HG03066 (cell line): ENCODE results near the gene KIF2A.

Experiments
- ATAC-seq: cut with Tn5 transposase; IDR thresholded peaks from one replicate; pipeline ENCODE4 v1.9.1; 2021; ENCODE audit warnings: low read depth; ENCODE audit not compliant: unreplicated experiment

Gene KIF2A

GRCh38 chr5:62373382-62373781, 67.4 kb downstream of the KIF2A start:
- ATAC-seq: no peak

DNA sequence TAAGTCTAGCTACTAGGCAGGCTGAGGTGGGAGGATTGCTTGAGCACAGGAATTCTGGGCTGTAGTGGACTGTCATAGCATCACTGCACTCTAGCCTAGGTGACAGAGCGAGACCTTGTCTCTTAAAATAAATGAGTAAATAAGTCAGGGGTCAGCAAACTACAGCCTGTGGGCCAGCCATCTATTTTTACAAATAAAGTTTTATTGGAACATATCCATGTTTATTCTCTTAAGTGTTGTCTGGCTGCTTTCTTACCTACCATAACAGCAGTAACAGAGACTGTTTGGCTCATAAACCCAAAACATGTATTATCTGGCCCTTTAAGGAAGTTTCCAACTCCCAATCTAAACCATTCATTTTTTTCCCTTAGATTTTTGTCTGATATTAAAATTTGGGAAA, 68.1 kb downstream of the KIF2A start:
- ATAC-seq: no peak

- ATAC-seq: no peak
Observed at GRCh38 chr5:62375627-62376026, 69.6 kb downstream of the KIF2A start.

GRCh38 chr5:62376064-62376463, 70.1 kb downstream of the KIF2A start:
- ATAC-seq: no peak

GRCh38 chr5:62385131-62385530, 79.1 kb downstream of the KIF2A start:
- no peak for ATAC-seq

- ATAC-seq: no peak
Observed at GRCh38 chr5:62385816-62386400, 79.9 kb downstream of the KIF2A start.

GRCh38 chr5:62386824-62387223, 80.8 kb downstream of the KIF2A start:
- ATAC-seq: no peak

GRCh38 chr5:62395210-62395950, 89.4 kb downstream of the KIF2A start:
- no peak for ATAC-seq

- peak; percentile 96 for ATAC-seq
Observed at GRCh38 chr5:62403411-62404250, 97.6 kb downstream of the KIF2A start, which contains the start of gene DIMT1. Gene DIMT1 (minus strand): TSS chr5:62403905. CDS start chr5:62403772, 133 bp downstream.

GRCh38 chr5:62412549-62413329, 106.7 kb downstream of the KIF2A start, which contains the start of gene IPO11:
Gene IPO11 (plus strand): TSS chr5:62412763. CDS start chr5:62437280, 24,517 bp downstream.
- peak; percentile 96 for ATAC-seq

DNA sequence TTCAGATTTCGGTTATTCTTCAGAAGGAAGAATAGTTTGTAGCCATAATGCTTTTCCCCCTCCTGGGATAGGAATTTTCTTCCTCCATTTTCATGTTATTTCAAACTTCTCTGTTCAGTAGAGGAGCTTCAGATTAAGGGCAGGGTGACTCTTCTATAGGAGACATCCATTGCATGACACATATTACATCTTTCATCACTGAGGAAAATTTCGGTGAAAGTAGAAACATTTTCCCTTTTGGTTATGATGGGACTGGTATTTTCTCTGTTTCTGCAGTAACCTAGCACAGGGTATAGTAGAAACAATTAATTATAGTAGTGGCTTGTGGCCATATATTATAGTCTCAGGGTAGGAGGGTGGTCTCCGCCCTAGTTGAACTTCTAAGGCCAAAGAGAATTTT, 107.7 kb downstream of the KIF2A start:
- ATAC-seq: no peak

GRCh38 chr5:62418462-62419076, 112.6 kb downstream of the KIF2A start:
- ATAC-seq: no peak

GRCh38 chr5:62419609-62420008, 113.6 kb downstream of the KIF2A start:
- ATAC-seq: no peak

- no peak for ATAC-seq
Observed at GRCh38 chr5:62421414-62421813, 115.4 kb downstream of the KIF2A start.

DNA sequence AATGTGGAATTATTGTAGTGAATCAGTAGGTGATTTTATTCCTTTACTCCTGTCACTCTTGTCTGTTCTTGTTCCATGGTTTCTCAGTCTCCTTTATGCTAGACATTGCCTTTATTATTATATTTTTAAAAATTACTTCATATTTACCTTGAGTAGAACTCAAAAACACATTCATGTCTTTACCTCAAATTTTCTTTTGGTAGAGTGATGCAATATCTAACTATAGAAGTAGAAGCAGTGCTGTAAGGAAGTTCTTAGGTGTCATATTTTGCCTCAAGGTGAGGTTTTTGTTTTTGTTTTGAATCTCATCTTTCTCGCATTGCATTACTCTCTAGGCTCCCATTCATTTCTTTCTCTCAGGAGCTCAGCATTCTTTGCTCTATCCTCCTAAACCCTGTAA, 118.8 kb downstream of the KIF2A start:
- no peak for ATAC-seq

DNA sequence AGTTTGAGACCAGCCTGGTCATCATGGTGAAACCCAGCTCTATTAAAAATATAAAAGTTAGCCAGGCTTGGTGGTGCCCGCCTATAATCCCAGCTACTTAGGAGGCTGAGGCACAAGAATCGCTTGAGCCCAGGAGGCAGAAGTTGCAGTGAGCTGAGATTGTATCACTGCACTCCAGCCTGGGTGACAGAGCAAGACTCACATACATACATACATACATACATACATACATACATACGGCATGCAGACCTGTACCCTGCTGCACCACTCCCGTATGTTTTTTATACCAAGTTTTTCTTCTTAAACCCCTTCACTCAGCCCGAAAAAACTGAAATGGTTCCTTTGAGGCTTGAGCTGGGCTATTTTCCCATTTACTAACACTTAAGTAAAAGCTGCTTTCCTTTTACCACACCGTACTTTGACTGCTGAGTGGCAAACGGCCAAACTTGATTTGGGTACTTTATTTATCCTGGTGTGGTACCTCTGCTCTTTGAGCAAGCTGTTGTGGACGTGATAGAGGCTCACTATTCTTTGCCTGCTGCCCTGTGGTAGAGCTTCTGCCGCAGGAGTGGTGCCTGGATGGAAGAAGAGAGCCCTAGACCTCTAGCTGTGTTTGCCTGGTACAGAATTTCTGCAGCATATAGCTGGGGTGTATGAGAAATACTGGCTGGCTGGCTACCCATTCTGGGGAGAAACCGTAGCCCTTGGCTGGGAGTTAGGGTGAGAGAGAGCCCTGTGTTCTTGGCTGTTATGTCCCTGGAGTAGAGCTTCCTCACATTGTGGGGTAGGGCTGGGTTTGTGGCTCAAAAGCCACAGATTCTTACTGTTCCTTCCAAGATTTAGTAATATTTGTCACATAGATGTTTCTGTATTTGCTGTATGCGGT, 126.0 kb downstream of the KIF2A start:
- ATAC-seq: no peak

GRCh38 chr5:62432621-62433064, 126.6 kb downstream of the KIF2A start:
- ATAC-seq: no peak
